ENCODE data around the gene DHRSX.
"Not testable (repeated sequence)": the region's sequence is repeated elsewhere in the genome, so short reads cannot be mapped to it uniquely, and the experiment has no call there.

Gene DHRSX

DNA sequence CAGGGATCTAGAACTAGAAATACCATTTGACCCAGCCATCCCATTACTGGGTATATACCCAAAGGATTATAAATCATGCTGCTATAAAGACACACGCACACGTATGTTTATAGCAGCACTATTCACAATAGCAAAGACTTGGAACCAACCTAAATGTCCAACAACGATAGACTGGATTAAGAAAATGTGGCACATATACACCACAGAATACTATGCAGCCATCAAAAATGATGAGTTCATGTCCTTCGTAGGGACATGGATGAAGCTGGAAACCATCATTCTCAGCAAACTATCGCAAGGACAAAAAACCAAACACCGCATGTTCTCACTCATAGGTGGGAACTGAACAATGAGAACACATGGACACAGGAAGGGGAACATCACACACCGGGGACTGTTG lies 81.4 kb downstream of the DHRSX start:
- DNase-seq, result not testable (repeated sequence)

DNA sequence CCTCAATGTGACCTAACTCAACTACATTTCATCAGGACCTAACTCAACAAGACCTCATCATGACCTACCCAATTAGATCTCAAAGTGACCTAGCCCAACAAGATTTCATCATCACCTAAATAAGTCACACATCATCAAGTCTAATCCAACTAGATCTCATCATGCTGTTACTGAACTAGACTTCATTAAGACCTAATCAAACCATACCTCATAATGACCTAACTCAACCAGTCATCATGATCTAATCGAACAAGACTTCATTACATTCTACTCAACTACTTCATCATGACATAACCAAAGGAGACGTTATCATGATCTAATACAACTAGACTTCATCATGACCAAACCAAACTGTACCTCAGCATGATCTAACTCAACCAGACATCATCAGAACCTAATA lies 82.8 kb downstream of the DHRSX start:
- DNase-seq, result no peak

- DNase-seq, result no peak
Measured at GRCh38 chrX:2416851-2417604, 83.7 kb downstream of the DHRSX start.

GRCh38 chrX:2414384-2414783 lies 86.4 kb downstream of the DHRSX start:
- DNase-seq, result no peak

DNA sequence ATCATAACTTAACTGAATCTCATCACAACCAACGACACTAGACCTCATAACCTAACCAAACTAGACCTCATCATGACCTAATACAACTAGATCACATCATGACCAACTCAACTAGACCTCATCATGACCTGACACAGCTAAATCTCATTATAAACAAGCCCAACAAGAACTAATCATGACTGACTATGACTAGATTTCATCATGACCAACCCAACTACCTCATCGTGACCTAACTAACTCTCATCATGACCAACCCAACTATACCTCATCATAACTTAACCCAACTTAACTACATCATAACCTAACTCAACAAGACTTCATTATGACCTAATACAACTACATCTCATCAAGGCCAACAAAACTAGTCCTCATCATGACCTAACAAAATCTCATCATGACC lies 86.8 kb downstream of the DHRSX start:
- DNase-seq, result no peak

DNA sequence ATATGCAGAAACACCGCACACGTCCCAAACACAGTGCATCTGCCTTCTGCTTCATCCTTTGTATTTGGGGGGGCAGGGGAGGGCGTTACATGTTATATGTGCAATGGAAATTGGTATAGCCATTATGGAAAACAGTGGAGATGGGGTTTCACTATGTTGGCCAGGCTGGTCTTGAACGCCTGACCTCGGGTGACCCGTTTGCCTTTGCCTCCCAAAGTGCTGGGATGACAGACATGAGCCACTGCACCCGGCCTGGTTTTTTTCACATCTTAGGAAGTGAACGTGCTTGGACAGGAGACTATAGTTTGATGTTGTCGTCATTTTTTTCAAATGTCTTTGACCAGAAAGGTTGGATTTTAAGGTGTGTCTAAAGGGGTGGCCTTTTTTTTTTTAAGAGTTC lies 88.6 kb downstream of the DHRSX start:
- DNase-seq, result no peak

GRCh38 chrX:2410279-2411020 lies 90.3 kb downstream of the DHRSX start:
- no peak for DNase-seq

GRCh38 chrX:2409796-2410195 lies 91.0 kb downstream of the DHRSX start:
- DNase-seq, result no peak

DNA sequence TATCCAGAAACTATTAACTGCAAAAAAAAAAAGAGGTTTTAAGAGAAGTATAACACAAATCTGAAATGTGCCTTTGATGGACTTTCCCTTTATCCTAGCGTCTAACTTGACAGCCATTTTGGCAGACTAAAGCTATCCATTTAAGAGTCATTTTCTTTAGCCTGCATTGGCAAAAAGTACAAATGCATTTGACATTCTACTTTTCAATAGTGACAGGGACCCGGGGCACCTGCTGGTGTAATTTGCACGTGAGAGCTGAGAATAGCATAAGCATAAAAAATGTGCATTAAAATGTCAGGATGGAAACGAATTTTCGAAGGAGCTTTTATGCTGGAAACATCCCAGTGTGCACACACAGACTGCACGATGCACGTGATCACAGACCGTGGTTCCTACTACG lies 91.9 kb downstream of the DHRSX start:
- no peak for DNase-seq

GRCh38 chrX:2406891-2407518 lies 93.8 kb downstream of the DHRSX start:
- DNase-seq, result no peak

DNA sequence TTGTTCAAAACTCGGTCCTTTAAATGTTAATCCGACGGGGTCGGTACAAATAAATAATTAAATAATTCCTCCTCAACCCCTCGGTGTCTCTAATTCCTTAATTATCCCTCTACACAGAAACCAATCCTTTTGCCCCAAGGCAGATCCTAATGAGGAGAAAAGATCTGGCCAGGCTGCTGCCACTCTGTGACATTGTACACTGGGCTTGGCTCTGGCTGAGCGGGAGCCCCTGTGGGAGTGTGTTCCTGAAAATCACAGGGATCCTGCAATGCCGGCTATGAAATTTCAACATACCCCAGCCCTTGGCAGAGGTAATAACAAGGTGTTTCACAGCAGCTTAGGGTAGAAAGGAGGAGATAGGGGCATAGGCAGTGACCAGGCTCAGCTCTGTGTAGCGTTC lies 96.0 kb downstream of the DHRSX start:
- DNase-seq, result no peak

GRCh38 chrX:2402361-2402690 lies 98.5 kb downstream of the DHRSX start:
- DNase-seq, result no peak

DNA sequence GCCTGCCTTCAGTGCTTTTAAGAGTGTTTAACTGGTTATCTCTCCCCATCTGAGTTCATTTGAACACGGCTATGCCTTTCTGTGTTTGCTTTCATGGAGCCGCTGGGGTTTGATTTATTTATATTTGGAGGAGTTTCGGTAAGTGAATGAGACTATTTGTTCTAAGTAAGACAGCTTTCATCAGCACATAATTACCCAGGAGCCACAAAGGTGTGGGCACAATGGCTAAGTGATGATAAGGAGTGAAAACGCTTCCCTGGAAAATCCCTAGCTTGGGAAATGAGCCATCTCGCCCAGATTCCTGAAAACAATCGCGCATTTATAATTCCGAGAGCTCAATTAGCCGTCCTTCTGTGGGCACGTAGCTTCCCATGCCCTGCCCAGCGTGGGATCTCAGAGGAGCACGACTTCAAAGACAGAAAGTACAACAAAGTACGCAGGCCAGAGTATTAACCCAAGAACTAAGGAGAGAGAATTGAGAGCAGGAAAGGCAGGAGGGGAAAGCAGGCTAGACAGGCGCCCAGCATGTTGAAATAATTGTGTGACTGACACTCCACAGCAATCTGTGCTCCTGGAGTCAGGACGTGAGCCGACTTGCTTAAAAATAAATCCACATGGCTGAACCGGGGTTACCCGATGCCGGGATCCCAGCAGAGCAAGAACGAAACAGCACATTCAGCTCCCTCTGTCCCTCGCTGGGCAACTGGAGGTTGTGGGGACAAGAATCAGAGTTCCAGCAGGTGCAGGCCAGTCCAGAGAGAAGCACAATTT lies 99.0 kb downstream of the DHRSX start:
- DNase-seq, result no peak

DNA sequence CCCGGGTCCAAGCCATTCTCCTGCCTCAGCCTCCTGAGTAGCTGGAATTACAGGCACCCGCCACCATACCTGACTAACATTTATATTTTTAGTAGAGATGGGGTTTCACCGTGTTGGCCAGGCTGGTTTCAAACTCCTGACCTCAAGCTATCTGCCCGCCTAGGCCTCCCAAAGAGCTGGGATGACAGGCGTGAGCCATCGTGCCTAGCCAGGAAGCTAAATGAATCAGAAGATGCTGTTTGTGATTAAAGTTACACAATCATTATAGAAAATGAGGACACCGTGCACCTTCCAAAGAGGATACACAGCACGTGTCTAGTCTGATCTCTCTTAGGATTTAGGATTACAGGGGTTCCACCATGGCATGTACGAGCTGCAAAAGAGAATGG lies 99.6 kb downstream of the DHRSX start:
- DNase-seq, result no peak

- DNase-seq, result no peak
Measured at GRCh38 chrX:2398064-2398656, 102.6 kb downstream of the DHRSX start.

GRCh38 chrX:2397229-2398063 lies 103.3 kb downstream of the DHRSX start:
- DNase-seq, result no peak

DNA sequence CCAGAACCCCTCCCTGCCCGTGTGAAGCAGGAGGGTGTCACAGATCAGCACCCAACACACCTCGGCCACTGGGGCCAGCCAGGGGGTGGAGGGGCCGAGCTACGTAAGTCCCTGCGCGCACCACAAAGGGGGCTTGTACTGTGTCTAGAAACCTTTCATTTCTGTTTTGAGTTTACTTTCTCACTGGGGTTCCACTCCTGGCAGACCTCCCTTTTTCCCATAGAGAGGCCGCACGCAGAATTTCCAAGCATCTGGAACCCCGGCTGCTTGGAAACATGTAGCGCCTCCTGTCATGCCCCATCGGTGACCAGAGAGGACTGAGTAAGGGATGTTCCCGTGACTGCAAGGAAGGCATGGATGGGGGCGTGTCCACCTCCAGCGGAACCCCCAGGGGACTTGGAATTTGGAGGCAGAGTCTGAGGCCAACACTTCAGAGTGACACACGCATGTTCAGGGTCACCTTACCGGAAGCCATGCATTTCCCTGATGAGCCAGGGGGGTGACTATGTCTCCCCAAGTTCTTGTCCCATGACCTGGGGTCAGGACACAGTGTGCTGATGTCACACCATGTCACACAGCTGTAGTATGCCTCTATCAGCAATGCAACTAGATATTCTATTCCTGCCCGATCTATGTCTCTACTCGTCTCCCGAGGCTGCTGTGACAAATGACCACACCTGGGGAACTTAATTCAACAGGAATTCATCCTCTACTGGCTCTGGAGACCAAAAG lies 105.3 kb downstream of the DHRSX start:
- no peak for DNase-seq

DNA sequence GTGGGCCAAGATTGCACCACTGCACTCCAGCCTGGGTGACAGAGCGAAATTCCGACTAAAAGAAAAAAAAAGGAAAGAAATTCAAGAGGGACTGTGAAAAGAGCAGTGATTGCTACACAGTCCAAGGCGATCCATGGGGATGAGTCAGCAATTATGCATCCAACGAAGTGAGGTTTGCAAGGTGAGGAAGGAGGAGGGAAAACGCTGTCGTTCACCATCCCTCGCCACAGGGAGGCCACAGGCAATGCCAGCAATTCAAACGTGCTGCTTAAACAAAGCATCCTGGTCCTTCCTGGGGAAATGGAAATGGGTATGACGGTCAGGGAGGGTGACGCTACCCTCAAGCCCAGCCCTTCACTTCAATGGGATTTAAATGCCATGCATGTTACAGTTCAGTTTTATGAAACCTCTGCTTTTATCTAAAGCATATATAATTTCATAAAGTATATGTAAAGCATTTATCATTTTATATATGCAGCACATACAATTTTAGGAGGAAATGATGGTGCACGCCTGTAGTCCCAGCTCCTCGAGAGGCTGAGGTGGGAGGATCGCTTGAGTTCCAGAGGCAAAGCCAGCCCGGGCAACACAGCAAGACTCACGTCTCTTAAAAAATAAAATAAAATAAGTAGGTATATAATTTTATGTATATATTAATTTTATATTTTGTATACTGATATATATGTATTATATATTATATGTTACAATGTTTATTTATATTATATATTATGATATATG lies 108.7 kb downstream of the DHRSX start:
- DNase-seq, result no peak

- no peak for DNase-seq
Measured at GRCh38 chrX:2390754-2391153, 110.0 kb downstream of the DHRSX start.

GRCh38 chrX:2389731-2390130 lies 111.0 kb downstream of the DHRSX start:
- DNase-seq, result not testable (repeated sequence)

DNA sequence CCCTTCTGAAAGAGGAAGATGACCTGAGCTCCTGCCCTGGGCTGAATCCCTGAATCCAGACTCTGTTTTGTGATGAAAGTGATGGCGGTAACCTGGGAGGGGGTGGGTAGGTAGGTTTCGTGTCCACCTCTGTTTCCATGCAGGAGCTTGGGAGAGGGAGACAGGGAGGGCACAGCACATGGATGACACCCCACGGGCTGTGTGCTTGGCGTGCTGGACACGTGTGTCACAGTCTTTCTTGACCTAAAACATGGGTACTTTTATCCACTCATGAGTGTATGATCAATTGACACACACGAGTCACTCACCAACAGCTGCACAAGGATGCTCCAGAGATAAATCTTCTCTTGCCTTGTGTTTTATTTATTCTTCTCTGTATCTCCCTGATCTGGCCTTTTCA lies 111.5 kb downstream of the DHRSX start:
- no peak for DNase-seq
